ENCODE results near the gene RIN3.

The RIN3 gene

GRCh38 chr14:92673601-92674150 lies 160.1 kb downstream of the RIN3 start:
- TF ChIP-seq, protein P1, sequence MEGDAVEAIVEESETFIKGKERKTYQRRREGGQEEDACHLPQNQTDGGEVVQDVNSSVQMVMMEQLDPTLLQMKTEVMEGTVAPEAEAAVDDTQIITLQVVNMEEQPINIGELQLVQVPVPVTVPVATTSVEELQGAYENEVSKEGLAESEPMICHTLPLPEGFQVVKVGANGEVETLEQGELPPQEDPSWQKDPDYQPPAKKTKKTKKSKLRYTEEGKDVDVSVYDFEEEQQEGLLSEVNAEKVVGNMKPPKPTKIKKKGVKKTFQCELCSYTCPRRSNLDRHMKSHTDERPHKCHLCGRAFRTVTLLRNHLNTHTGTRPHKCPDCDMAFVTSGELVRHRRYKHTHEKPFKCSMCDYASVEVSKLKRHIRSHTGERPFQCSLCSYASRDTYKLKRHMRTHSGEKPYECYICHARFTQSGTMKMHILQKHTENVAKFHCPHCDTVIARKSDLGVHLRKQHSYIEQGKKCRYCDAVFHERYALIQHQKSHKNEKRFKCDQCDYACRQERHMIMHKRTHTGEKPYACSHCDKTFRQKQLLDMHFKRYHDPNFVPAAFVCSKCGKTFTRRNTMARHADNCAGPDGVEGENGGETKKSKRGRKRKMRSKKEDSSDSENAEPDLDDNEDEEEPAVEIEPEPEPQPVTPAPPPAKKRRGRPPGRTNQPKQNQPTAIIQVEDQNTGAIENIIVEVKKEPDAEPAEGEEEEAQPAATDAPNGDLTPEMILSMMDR (IDR thresholded peaks at IDR 0.05; ENCODE audit: low read depth, low read length) = no peak
- no peak overlapping the region for H3K4me3 ChIP-seq (replicated peaks in 1 of 2; ENCODE audit: low read depth in 2 of 2, low read length in 2 of 2)
- no peak for DNase-seq (ENCODE audit: low read depth in 2 of 2)

DNA sequence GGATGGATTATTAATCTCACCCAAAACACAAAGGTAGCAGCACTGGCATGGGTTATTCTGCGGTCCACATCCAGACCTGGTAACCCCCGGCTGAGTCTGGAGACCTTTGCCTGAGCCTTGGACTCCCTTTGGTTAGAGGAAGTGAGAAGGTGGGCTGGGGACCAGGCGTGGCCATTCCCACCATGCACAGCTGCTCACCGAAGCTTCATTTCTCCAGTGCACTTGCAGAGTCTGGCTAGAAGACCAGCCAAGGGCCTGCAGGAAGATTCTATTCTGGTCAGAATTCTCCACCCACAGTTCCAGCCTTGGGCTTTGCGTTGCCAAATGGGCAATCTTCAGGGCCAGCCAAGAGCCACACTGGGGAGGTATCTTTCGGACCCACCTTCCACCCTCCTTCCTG lies 161.8 kb downstream of the RIN3 start:
- H3K4me3 ChIP-seq (replicated peaks in 1 of 2; ENCODE audit: low read depth in 2 of 2, low read length in 2 of 2) = no peak overlapping the region
- TF ChIP-seq, protein P1 (IDR thresholded peaks at IDR 0.05; ENCODE audit: low read depth, low read length) = no peak
- no peak for DNase-seq (ENCODE audit: low read depth in 2 of 2)

GRCh38 chr14:92675976-92676375 lies 162.4 kb downstream of the RIN3 start:
- no peak overlapping the region for H3K4me3 ChIP-seq (replicated peaks in 1 of 2; ENCODE audit: low read depth in 2 of 2, low read length in 2 of 2)
- no peak for DNase-seq (ENCODE audit: low read depth in 2 of 2)
- TF ChIP-seq, protein P1 (IDR thresholded peaks at IDR 0.05; ENCODE audit: low read depth, low read length) = no peak

DNA sequence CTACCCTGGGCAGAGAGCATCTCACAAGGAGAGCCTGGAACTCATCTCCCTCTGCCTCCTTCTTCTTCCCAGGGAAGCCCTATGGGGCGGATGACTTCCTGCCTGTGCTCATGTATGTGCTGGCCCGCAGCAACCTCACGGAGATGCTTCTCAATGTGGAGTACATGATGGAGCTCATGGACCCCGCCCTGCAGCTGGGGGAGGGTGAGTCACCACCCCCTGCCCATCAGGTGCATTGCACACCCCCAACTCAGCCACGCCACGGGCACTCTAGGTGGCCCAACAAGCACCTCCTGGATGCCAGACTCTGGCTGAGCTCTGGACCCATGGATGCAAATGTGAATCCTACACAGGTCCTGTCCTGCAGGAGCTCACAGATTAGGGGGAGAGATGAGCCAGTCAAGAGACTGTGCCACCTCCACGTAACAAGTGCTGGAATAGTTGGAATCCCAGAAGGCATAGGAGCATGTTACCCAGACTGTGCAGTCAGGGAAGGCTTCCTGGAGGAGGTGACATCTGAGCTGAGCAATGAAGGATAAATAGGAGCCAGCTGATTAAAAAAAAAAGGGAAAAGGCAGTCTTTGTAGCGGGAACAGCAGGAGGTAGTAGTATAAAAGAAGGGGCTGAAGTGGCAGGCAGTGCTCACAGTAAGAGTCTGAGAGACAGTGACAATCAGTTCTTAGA lies 163.0 kb downstream of the RIN3 start:
- TF ChIP-seq, protein P1 (IDR thresholded peaks at IDR 0.05; ENCODE audit: low read depth, low read length) = no peak
- no peak overlapping the region for H3K4me3 ChIP-seq (replicated peaks in 1 of 2; ENCODE audit: low read depth in 2 of 2, low read length in 2 of 2)
- no peak for DNase-seq (ENCODE audit: low read depth in 2 of 2)

- no peak overlapping the region for H3K4me3 ChIP-seq (replicated peaks in 1 of 2; ENCODE audit: low read depth in 2 of 2, low read length in 2 of 2)
- DNase-seq (ENCODE audit: low read depth in 2 of 2) = no peak
- TF ChIP-seq, protein P1 (IDR thresholded peaks at IDR 0.05; ENCODE audit: low read depth, low read length) = no peak
Observed at GRCh38 chr14:92677087-92677668, 163.6 kb downstream of the RIN3 start.

DNA sequence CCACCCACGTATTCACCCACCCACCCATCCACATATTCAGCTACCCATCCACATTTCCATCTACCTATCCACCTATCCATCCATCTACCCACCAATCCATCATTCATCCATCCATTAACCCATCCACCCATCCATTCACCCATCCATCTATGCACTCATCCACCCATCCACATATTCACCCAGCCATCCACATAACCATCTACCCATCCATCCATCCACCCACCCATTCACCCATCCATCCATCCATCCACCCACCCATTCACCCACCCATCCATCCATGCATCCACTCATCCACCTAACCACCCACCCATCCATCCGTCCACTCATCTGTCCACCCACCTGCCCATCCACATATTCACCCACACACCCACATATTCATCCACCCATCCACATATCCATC lies 164.4 kb downstream of the RIN3 start:
- TF ChIP-seq, protein P1 (IDR thresholded peaks at IDR 0.05; ENCODE audit: low read depth, low read length) = no peak
- no peak for DNase-seq (ENCODE audit: low read depth in 2 of 2)
- H3K4me3 ChIP-seq (replicated peaks in 1 of 2; ENCODE audit: low read depth in 2 of 2, low read length in 2 of 2) = no peak overlapping the region

All from cardiac fibroblast (primary cell).